Kidney (tissue), 14 donors: ENCODE data around the gene ASTN1. TPM values are rescaled to one million over a fixed set of nuclear protein-coding genes. Genes with fewer than 3 reads are reported as not detected.

Experiments
- DNase-seq, 5 donors: peaks; one replicate each; pipeline ENCODE4 v3.0.0-alpha.2; 2013 to 2020
- FAIRE-seq: peaks from 2 replicates; lab custom pipeline; 2012; peaks lifted over from hg19 to GRCh38; lab: Jason Lieb, UNC
- H3K27ac ChIP-seq, 2 donors: one replicate each; pipeline ENCODE4 v1.7.0; 2013; ENCODE audit warnings: low read depth in 2 of 2, low read length in 2 of 2, inconsistent platforms in 1 of 2
- H3K27me3 ChIP-seq: one replicate; pipeline ENCODE4 v1.7.1; 2013; ENCODE audit warnings: low read length, inconsistent platforms; ENCODE audit not compliant: control insufficient read depth, insufficient read depth
- H3K36me3 ChIP-seq, 3 donors: one replicate each; pipeline versions ENCODE4 v1.7.0 to v1.7.1; 2013; ENCODE audit warnings: low read length in 3 of 3, control low read depth in 1 of 3, inconsistent platforms in 1 of 3; ENCODE audit not compliant: insufficient read depth in 3 of 3, control insufficient read depth in 2 of 3
- H3K4me1 ChIP-seq, 3 donors: one replicate each; pipeline versions ENCODE4 v1.7.0 to v1.7.1; 2013; ENCODE audit warnings: low read length in 3 of 3, inconsistent platforms in 1 of 3, low read depth in 1 of 3; ENCODE audit not compliant: control insufficient read depth in 2 of 3, insufficient read depth in 2 of 3
- H3K4me3 ChIP-seq, 3 donors: one replicate each; pipeline versions ENCODE4 v1.7.0 to v1.8.1; 2013; ENCODE audit warnings: low read length in 3 of 3, control low read depth in 1 of 3, inconsistent platforms in 1 of 3
- H3K9ac ChIP-seq, 3 donors: one replicate each; pipeline versions ENCODE4 v1.7.0 to v1.7.1; 2013; ENCODE audit warnings: low read length in 3 of 3, control low read depth in 1 of 3, inconsistent platforms in 1 of 3
- H3K9me3 ChIP-seq, 3 donors: one replicate each; pipeline versions ENCODE4 v1.7.0 to v1.7.1; 2013; ENCODE audit warnings: low read length in 3 of 3, control low read depth in 1 of 3, inconsistent platforms in 1 of 3; ENCODE audit not compliant: control insufficient read depth in 2 of 3, insufficient read depth in 1 of 3
- intact Hi-C: fragments of 100-400 bp; cut with DNase I; formaldehyde crosslinking; loops from one replicate; pipeline ENCODE4 v1.11.1; 2022
- polyA plus RNA-seq: library from polyadenylated mRNA; stranded (reverse); fragments of 350-450 nt; fragmentation: Illumina TruSeq; extraction: RNeasy Lipid Tissue Mini Kit (QIAGEN cat#74804); gene quantifications from one replicate; pipeline ENCODE4 v1.2.3, GENCODE V29; 2014; ENCODE audit warnings: low read depth, low replicate concordance; ENCODE audit not compliant: insufficient read depth
- total RNA-seq: library from RNA; stranded (reverse); fragmentation: NEBNext Ultra II Directional; extraction: Animal tissue kit (Norgen Biotek cat#: 25700); gene quantifications from one replicate; pipeline ENCODE4 v1.2.1, GENCODE V29; 2021
- TF ChIP-seq, protein P1 (sequence below): IDR thresholded peaks from 3 replicates; pipeline ENCODE4 v1.5.1; 2012; ENCODE audit warnings: mild to moderate bottlenecking, moderate library complexity, borderline replicate concordance; ENCODE audit not compliant: insufficient read depth; ENCODE audit errors: extremely low read depth
- donor health status: control.
- donor health status: control.
- donor health status: control.
- donor health status: control.
- donor health status: control.
- donor health status: DM: yes; HTN: yes; CAD: no.
- donor health status: Normal renal cell carcinoma (clear cell type).

The ASTN1 gene
- total and polyA plus RNA-seq, 2 donors from 2014 or later: 0.19 to 0.25 TPM

DNA sequence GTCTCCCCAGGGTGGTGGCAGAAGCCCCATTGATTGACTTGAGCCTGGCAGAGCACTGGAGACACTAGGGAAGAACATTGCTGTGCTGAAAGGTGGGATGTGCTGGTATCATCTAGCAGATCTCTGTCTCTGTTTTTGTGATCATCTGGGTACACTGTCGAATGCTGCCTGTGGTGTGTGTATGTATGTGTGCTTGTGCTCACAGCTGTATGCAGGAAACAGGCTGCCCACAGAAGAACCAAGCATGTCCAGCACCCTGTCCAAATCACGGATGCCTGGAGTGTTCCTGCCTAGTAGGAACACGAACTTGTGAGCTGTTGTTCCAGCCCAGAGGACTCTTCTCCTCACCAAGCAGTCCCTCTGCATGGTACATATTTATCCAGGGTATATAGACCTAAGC, 7.8 kb upstream of the ASTN1 start:
- intact Hi-C loops: no loop called here
- TF ChIP-seq, protein P1, sequence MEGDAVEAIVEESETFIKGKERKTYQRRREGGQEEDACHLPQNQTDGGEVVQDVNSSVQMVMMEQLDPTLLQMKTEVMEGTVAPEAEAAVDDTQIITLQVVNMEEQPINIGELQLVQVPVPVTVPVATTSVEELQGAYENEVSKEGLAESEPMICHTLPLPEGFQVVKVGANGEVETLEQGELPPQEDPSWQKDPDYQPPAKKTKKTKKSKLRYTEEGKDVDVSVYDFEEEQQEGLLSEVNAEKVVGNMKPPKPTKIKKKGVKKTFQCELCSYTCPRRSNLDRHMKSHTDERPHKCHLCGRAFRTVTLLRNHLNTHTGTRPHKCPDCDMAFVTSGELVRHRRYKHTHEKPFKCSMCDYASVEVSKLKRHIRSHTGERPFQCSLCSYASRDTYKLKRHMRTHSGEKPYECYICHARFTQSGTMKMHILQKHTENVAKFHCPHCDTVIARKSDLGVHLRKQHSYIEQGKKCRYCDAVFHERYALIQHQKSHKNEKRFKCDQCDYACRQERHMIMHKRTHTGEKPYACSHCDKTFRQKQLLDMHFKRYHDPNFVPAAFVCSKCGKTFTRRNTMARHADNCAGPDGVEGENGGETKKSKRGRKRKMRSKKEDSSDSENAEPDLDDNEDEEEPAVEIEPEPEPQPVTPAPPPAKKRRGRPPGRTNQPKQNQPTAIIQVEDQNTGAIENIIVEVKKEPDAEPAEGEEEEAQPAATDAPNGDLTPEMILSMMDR: no peak
- Histone ChIP-seq H3K9me3 (no peaks in the 10 kb centered on the region), H3K4me1 (peaks cover 0 to 6% (median 0%) of the 10 kb centered on the region in 3 donors), H3K27ac (no peak overlapping the region), H3K9ac (no peak overlapping the region), H3K27me3 (peaks cover 24% of the 10 kb centered on the region), H3K4me3 (no peak overlapping the region), H3K36me3 (no peaks in the 10 kb centered on the region)
- no peak for DNase-seq
- FAIRE-seq: no peak

DNA sequence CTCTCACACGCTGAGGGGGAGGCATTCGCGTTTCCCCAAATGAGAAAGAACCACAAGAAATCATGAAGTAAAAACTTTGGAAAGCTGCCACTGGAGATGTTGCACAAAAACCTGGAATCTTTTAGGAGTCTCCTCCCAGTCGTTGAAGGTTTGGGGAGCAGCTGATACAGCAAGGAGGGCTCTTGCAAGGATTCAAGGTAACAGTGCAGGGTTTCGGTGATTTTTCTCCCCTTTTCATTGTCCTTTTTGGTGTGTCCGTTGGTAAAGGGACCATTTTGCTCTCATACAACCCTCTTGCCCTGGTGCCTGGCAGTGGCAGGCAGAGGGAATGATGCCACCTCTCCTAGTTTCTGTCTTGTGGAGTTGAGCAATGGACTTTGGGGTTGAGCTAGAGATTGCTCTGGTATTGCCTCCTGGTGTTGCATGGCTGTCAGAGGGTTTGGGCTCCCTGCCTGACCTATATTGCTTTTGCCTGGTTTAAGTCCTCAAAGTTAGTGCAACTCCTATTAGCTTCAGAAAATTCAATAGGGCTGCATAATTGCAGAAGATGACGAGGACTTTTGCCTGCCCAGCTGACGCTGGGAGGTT, 7.1 kb upstream of the ASTN1 start:
- DNase-seq (no peak), FAIRE-seq (no peak)
- Histone ChIP-seq H3K4me3 (no peak overlapping the region), H3K4me1 (peaks cover 0 to 6% (median 0%) of the 10 kb centered on the region in 3 donors), H3K27me3 (peaks cover 25% of the 10 kb centered on the region), H3K36me3 (no peaks in the 10 kb centered on the region), H3K27ac (no peak overlapping the region), H3K9ac (no peak overlapping the region), H3K9me3 (no peaks in the 10 kb centered on the region)
- TF ChIP-seq, protein P1: no peak
- intact Hi-C loops: no loop called here

GRCh38 chr1:177170756-177171535, 6.4 kb upstream of the ASTN1 start, which contains the start of gene BRINP2:
BRINP2 (plus strand) TSS chr1:177170958; CDS start chr1:177229877, 58,919 bp downstream.
- TF ChIP-seq, protein P1: no peak
- Histone ChIP-seq H3K27me3 (peaks cover 29% of the 10 kb centered on the region), H3K9ac (no peak within 1 kb of the TSS), H3K4me3 (peak within 1 kb of the TSS; percentile 19 to 57 (median 36)), H3K4me1 (peaks cover 0 to 6% (median 0%) of the 10 kb centered on the region in 3 donors), H3K27ac (no peak within 1 kb of the TSS), H3K36me3 (no peaks in the 10 kb centered on the region), H3K9me3 (no peaks in the 10 kb centered on the region)
- DNase-seq (peak; percentile 76 to 82 (median 80)), FAIRE-seq (no peak)
- intact Hi-C loops: no loop called here
